ENCODE data around the gene TMPRSS4. TPM values are rescaled to one million over a fixed set of nuclear protein-coding genes. Genes with fewer than 3 reads are reported as not detected.

Gene TMPRSS4
- total RNA-seq, result not detected

GRCh38 chr11:118076754-118077281 lies at the start of gene TMPRSS4:
TSS of gene TMPRSS4 (plus strand) at chr11:118077078. CDS start at chr11:118077303, 225 bp downstream.

DNA sequence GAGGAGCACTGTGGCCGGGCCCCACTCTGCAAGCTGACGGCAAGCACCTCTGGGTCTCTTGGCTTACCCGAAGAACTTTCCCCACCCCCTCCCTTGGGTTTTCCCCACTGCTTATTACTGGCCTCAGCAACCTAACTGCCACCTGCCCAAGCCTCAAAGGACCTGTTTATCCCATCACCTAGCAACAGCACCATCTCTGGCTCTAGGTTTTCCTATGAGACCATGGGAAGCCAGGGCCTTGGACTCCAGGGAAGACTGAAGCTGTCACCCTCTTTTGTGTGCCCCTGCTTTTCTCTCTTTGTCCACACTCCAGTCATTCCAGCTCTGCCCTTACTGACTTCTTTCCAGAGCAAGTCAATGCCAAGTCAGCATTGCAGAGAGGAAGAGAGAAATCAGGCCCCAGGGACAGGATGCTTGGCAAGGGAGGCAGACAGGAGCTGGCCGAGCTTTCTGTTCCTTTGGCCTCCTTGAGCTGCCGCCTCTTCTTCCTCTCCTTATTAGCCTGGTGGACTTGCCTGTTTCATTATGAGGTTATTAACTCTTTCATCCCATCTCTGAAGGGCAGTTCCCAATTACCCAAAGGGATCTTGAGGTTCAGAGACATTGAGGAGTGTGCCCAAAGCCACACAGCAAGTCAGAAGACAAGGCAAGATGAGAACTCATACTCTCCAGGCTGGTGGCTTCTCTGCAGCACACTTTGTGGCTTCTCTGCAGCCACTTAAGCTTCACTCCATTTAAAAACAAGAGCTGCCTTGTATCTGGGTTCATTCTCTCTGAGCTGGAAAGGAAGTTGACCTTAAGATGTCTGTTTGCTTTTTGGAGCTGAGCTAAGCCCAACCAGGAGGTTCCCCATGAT lies 10.3 kb downstream of the TMPRSS4 start, which contains the start of gene SMIM35:
Gene SMIM35 (minus strand): TSS at position 51 of the 856 bp plus-strand sequence. CDS start 206 bp downstream, outside the sequence.

GRCh38 chr11:118152552-118153471 lies 75.9 kb downstream of the TMPRSS4 start, which contains the start of gene SCN4B:
TSS of gene SCN4B (minus strand) at chr11:118152823. CDS start at chr11:118152673, 150 bp downstream.

Other genes starting within 250 kb of the TMPRSS4 start
- gene FXYD6, start 200.4 kb upstream of the TMPRSS4 start, total RNA-seq, result 222 TPM
- gene TMPRSS13, start 147.7 kb upstream of the TMPRSS4 start, total RNA-seq, result 0.63 TPM
- 1.6 TPM for gene IL10RA, start 90.7 kb upstream of the TMPRSS4 start, total RNA-seq
- gene SMIM35, start 9.9 kb downstream of the TMPRSS4 start, total RNA-seq, result not detected
- 9.1 TPM for gene SCN4B, start 75.7 kb downstream of the TMPRSS4 start, total RNA-seq
- 3.4 TPM for gene SCN2B, start 99.6 kb downstream of the TMPRSS4 start, total RNA-seq
- 0.31 TPM for gene JAML, start 147.9 kb downstream of the TMPRSS4 start, total RNA-seq
- gene MPZL3, start 175.3 kb downstream of the TMPRSS4 start, total RNA-seq, result 0.63 TPM
- gene MPZL2, start 187.2 kb downstream of the TMPRSS4 start, total RNA-seq, result 0.63 TPM
- not detected for gene CD3E, start 227.7 kb downstream of the TMPRSS4 start, total RNA-seq

Measured in parietal lobe (tissue), 1 donor.